GM23338 (cell line): ENCODE results near the gene PHACTR2. TPM values are rescaled to one million over a fixed set of nuclear protein-coding genes. Genes with fewer than 3 reads are reported as not detected.

Source experiments
- ATAC-seq: fragments of 200-7000 bp; cut with Tn5 transposase; 3 replicates; pipeline ENCODE4 v1.9.1; 2020
- DNase-seq: peaks from one replicate; pipeline ENCODE4 v3.0.0-alpha.2; 2015; ENCODE audit warnings: low spot score
- H2AFZ ChIP-seq: fragments of 200-600 bp; sonication (generic); 2 replicates; pipeline ENCODE4 v1.8.0; 2016; ENCODE audit warnings: antibody characterized with exemption, mild to moderate bottlenecking, moderate library complexity
- H3F3A ChIP-seq: fragments of 200-600 bp; sonication (generic); replicated peaks from 2 replicates; pipeline ENCODE4 v1.8.0; 2017; ENCODE audit warnings: antibody characterized with exemption, mixed run types, low read depth
- H3K27ac ChIP-seq: fragments of 200-600 bp; sonication (generic); 2 replicates; pipeline ENCODE4 v1.6.1; 2016; ENCODE audit warnings: low read depth
- H3K27me3 ChIP-seq: fragments of 200-600 bp; sonication (generic); 2 replicates; pipeline ENCODE4 v1.8.0; 2016; ENCODE audit warnings: mild to moderate bottlenecking, mixed run types, moderate library complexity; ENCODE audit not compliant: insufficient read depth
- H3K36me3 ChIP-seq: fragments of 200-600 bp; sonication (generic); 2 replicates; pipeline ENCODE4 v1.8.0; 2016; ENCODE audit warnings: mild to moderate bottlenecking; ENCODE audit not compliant: insufficient read depth
- H3K4me1 ChIP-seq: fragments of 200-600 bp; sonication (generic); 2 replicates; pipeline ENCODE4 v1.8.0; 2016; ENCODE audit warnings: mild to moderate bottlenecking, moderate library complexity; ENCODE audit not compliant: insufficient read depth
- H3K4me2 ChIP-seq: fragments of 200-600 bp; sonication (generic); 2 replicates; pipeline ENCODE4 v1.7.1; 2017; ENCODE audit warnings: mixed run types
- H3K4me3 ChIP-seq: fragments of 200-600 bp; sonication (generic); 2 replicates; pipeline ENCODE4 v1.6.1; 2016; ENCODE audit warnings: mixed run types
- H3K79me2 ChIP-seq: fragments of 200-600 bp; sonication (generic); replicated peaks from 2 replicates; pipeline ENCODE4 v1.8.0; 2017; ENCODE audit warnings: mild to moderate bottlenecking; ENCODE audit not compliant: insufficient read depth
- H3K9me2 ChIP-seq: fragments of 200-600 bp; sonication (generic); 2 replicates; pipeline ENCODE4 v1.8.0; 2017; ENCODE audit not compliant: insufficient read depth
- H4K20me1 ChIP-seq: fragments of 200-600 bp; sonication (generic); replicated peaks from 2 replicates; pipeline ENCODE4 v1.8.0; 2017; ENCODE audit warnings: mild to moderate bottlenecking; ENCODE audit not compliant: insufficient read depth
- H3K27ac Mint-ChIP-seq: 2 replicates; pipeline ENCODE4 v1.8.0; 2020; ENCODE audit warnings: inconsistent platforms, mild to moderate bottlenecking, moderate library complexity, mixed read lengths
- H3K27me3 Mint-ChIP-seq: 3 replicates; pipeline ENCODE4 v1.8.0; 2022; ENCODE audit warnings: low read depth, mild to moderate bottlenecking, moderate library complexity, mixed read lengths, inconsistent platforms; ENCODE audit not compliant: insufficient read depth, poor library complexity
- H3K36me3 Mint-ChIP-seq: 3 replicates; pipeline ENCODE4 v1.8.0; 2021; ENCODE audit warnings: low read depth, mild to moderate bottlenecking, inconsistent platforms, moderate library complexity, mixed read lengths
- H3K4me1 Mint-ChIP-seq: 3 replicates; pipeline ENCODE4 v1.8.0; 2020; ENCODE audit warnings: mild to moderate bottlenecking, inconsistent platforms, mixed read lengths
- H3K4me3 Mint-ChIP-seq: 3 replicates; pipeline ENCODE4 v1.8.0; 2021; ENCODE audit warnings: moderate library complexity, mild to moderate bottlenecking, inconsistent platforms, mixed read lengths
- H3K9me3 Mint-ChIP-seq: 3 replicates; pipeline ENCODE4 v1.8.0; 2020; ENCODE audit warnings: moderate library complexity, mild to moderate bottlenecking, inconsistent platforms, mixed read lengths
- EZH2 ChIP-seq: fragments of 200-600 bp; sonication (generic); IDR thresholded peaks from one replicate; pipeline ENCODE4 v1.8.0; 2017; ENCODE audit warnings: antibody characterized with exemption, mild to moderate bottlenecking, low read depth; ENCODE audit not compliant: unreplicated experiment
- EZH2phosphoT487 ChIP-seq: fragments of 200-600 bp; sonication (generic); IDR thresholded peaks from one replicate; pipeline ENCODE4 v1.8.1; 2018; ENCODE audit warnings: antibody characterized with exemption; ENCODE audit not compliant: unreplicated experiment
- JUNB ChIP-seq: IDR thresholded peaks from one replicate; pipeline ENCODE4 v1.6.1; 2016; ENCODE audit warnings: antibody characterized with exemption; ENCODE audit not compliant: unreplicated experiment
- NANOG ChIP-seq: IDR thresholded peaks from 2 replicates; pipeline ENCODE4 v1.6.1; 2016; ENCODE audit warnings: antibody characterized with exemption, borderline replicate concordance
- STAT1 ChIP-seq: IDR thresholded peaks from one replicate; pipeline ENCODE4 v1.6.1; 2016; ENCODE audit warnings: antibody characterized with exemption; ENCODE audit not compliant: unreplicated experiment
- ZNF331 ChIP-seq: fragments of 250-450 bp; sonication (Bioruptor Pico); IDR thresholded peaks from 2 replicates; pipeline ENCODE4 v1.5.0; 2020; ENCODE audit warnings: low read depth, mild to moderate bottlenecking, moderate library complexity
- polyA plus RNA-seq: library from polyadenylated mRNA; unstranded; fragments of >200 nt; fragmentation: Nextera tagmentation; extraction: Ambion mirVana; gene quantifications from 2 replicates; pipeline ENCODE4 v1.2.1, GENCODE V29; 2016
- total RNA-seq: library from RNA; depleted of rRNA; stranded (reverse); fragments of >200 nt; shearing (Covaris generic); gene quantifications from 2 replicates; pipeline ENCODE4 v1.2.3, GENCODE V29; 2014
- TF ChIP-seq, protein P1 (sequence below): fragments of 250-450 bp; sonication (Bioruptor Pico); IDR thresholded peaks from 2 replicates; pipeline ENCODE4 v1.5.0; 2020; ENCODE audit warnings: mild to moderate bottlenecking, moderate library complexity
- TF ChIP-seq, protein P2 (sequence below), 2 experiments: fragments of 200-600 bp in 1 of 2; sonication (generic) in 1 of 2; conservative IDR thresholded peaks; 2 replicates each; pipeline versions ENCODE4 v1.5.1 to v1.6.1; 2016 to 2017; ENCODE audit warnings: antibody characterized with exemption in 2 of 2, low read depth in 2 of 2, mild to moderate bottlenecking in 2 of 2, moderate library complexity in 1 of 2
- TF ChIP-seq, protein P3 (sequence below): IDR thresholded peaks from one replicate; pipeline ENCODE4 v1.6.1; 2018; ENCODE audit warnings: antibody characterized with exemption; ENCODE audit not compliant: unreplicated experiment

The PHACTR2 gene
- total and polyA plus RNA-seq, 2 experiments from 2014 or later, result 67.7 to 105 TPM

DNA sequence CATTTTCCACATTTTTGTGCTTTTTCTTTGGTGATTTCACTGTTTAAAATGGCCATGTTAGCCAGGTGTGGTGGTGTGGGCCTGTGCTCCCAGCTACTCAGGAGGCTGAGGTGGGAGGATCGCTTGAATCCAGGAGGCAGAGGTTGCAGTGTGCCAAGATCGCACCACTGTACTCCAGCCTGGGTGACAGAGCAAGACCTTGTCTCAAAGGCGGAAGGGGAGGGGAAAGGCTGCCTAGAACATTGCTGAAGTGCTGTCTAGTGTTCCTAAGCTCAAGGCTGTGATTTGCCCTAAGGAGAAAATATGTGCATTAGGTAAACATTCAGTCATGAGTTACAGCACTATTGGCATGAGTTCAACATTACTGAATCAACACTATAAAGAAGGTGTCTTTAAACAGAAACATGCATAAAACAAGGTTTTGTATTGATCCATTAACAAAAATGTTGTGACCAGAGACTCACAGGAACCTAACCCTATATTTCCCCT, 200.6 kb downstream of the PHACTR2 start:
- DNase-seq (no peak), ATAC-seq (no peak)
- no peaks in the 10 kb centered on the region for H4K20me1 ChIP-seq
- no peaks in the 10 kb centered on the region for H3K36me3 ChIP-seq
- H3K27me3 ChIP-seq, result no peaks in the 10 kb centered on the region
- no peak overlapping the region for H3K4me3 ChIP-seq
- H3K27ac ChIP-seq, result no peak overlapping the region
- peaks cover 5% of the 10 kb centered on the region for H3K9me2 ChIP-seq
- TF ChIP-seq, protein P1, sequence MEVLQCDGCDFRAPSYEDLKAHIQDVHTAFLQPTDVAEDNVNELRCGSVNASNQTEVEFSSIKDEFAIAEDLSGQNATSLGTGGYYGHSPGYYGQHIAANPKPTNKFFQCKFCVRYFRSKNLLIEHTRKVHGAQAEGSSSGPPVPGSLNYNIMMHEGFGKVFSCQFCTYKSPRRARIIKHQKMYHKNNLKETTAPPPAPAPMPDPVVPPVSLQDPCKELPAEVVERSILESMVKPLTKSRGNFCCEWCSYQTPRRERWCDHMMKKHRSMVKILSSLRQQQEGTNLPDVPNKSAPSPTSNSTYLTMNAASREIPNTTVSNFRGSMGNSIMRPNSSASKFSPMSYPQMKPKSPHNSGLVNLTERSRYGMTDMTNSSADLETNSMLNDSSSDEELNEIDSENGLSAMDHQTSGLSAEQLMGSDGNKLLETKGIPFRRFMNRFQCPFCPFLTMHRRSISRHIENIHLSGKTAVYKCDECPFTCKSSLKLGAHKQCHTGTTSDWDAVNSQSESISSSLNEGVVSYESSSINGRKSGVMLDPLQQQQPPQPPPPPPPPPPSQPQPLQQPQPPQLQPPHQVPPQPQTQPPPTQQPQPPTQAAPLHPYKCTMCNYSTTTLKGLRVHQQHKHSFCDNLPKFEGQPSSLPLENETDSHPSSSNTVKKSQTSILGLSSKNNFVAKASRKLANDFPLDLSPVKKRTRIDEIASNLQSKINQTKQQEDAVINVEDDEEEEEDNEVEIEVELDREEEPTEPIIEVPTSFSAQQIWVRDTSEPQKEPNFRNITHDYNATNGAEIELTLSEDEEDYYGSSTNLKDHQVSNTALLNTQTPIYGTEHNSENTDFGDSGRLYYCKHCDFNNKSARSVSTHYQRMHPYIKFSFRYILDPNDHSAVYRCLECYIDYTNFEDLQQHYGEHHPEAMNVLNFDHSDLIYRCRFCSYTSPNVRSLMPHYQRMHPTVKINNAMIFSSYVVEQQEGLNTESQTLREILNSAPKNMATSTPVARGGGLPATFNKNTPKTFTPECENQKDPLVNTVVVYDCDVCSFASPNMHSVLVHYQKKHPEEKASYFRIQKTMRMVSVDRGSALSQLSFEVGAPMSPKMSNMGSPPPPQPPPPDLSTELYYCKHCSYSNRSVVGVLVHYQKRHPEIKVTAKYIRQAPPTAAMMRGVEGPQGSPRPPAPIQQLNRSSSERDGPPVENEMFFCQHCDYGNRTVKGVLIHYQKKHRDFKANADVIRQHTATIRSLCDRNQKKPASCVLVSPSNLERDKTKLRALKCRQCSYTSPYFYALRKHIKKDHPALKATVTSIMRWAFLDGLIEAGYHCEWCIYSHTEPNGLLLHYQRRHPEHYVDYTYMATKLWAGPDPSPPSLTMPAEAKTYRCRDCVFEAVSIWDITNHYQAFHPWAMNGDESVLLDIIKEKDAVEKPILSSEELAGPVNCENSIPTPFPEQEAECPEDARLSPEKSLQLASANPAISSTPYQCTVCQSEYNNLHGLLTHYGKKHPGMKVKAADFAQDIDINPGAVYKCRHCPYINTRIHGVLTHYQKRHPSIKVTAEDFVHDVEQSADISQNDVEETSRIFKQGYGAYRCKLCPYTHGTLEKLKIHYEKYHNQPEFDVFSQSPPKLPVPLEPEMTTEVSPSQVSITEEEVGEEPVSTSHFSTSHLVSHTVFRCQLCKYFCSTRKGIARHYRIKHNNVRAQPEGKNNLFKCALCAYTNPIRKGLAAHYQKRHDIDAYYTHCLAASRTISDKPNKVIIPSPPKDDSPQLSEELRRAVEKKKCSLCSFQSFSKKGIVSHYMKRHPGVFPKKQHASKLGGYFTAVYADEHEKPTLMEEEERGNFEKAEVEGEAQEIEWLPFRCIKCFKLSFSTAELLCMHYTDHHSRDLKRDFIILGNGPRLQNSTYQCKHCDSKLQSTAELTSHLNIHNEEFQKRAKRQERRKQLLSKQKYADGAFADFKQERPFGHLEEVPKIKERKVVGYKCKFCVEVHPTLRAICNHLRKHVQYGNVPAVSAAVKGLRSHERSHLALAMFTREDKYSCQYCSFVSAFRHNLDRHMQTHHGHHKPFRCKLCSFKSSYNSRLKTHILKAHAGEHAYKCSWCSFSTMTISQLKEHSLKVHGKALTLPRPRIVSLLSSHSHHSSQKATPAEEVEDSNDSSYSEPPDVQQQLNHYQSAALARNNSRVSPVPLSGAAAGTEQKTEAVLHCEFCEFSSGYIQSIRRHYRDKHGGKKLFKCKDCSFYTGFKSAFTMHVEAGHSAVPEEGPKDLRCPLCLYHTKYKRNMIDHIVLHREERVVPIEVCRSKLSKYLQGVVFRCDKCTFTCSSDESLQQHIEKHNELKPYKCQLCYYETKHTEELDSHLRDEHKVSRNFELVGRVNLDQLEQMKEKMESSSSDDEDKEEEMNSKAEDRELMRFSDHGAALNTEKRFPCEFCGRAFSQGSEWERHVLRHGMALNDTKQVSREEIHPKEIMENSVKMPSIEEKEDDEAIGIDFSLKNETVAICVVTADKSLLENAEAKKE (CRISPR knock-in tag), result no peak
- TF ChIP-seq EZH2phosphoT487, result no peak
- Mint-ChIP-seq H3K4me3 (no peak overlapping the region), H3K27ac (no peak overlapping the region), H3K4me1 (no peaks in the 10 kb centered on the region), H3K27me3 (peaks cover 3% of the 10 kb centered on the region), H3K9me3 (peaks cover 22% of the 10 kb centered on the region), H3K36me3 (peaks cover 12% of the 10 kb centered on the region)
- no peak overlapping the region for H2AFZ ChIP-seq
- H3K4me1 ChIP-seq, result no peaks in the 10 kb centered on the region
- H3K79me2 ChIP-seq, result no peaks in the 10 kb centered on the region
- no peak overlapping the region for H3K4me2 ChIP-seq
- no peaks in the 10 kb centered on the region for H3F3A ChIP-seq

DNA sequence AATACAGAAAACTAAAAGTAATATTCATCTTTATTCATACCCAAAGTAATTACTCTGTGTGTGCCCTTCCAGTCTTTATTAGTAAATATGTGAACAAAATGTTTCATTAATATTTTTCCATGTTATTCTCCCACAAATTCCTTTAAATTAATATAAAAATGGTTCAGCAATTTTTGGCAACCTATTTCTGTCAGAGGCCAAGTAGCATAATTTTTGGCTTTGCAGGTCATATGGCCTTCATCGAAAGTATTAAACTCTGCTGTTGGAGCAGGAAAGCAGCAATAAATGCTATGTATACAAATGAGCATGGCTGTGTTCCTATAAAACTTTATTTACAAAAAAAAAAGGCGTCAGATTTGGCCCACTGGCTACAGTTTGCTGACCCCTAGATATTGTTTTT, 202.6 kb downstream of the PHACTR2 start:
- Mint-ChIP-seq H3K4me3 (no peak overlapping the region), H3K27me3 (no peaks in the 10 kb centered on the region)
- H3F3A ChIP-seq, result no peaks in the 10 kb centered on the region

More for the DNA sequence above, 202.6 kb downstream of the PHACTR2 start:
- Mint-ChIP-seq H3K4me1 (no peaks in the 10 kb centered on the region), H3K9me3 (peaks cover 12% of the 10 kb centered on the region), H3K27ac (no peak overlapping the region), H3K36me3 (peaks cover 3% of the 10 kb centered on the region)
- no peak overlapping the region for H2AFZ ChIP-seq
- H3K4me3 ChIP-seq, result no peak overlapping the region
- no peaks in the 10 kb centered on the region for H3K27me3 ChIP-seq
- no peaks in the 10 kb centered on the region for H3K36me3 ChIP-seq
- H3K9me2 ChIP-seq, result peaks cover 5% of the 10 kb centered on the region; the same call in 1 of the 2 replicates
- DNase-seq, result no peak
- H3K4me2 ChIP-seq, result no peak overlapping the region
- no peak overlapping the region for H3K27ac ChIP-seq
- no peaks in the 10 kb centered on the region for H4K20me1 ChIP-seq
- H3K4me1 ChIP-seq, result no peaks in the 10 kb centered on the region
- no peaks in the 10 kb centered on the region for H3K79me2 ChIP-seq
- TF ChIP-seq, protein P2, sequence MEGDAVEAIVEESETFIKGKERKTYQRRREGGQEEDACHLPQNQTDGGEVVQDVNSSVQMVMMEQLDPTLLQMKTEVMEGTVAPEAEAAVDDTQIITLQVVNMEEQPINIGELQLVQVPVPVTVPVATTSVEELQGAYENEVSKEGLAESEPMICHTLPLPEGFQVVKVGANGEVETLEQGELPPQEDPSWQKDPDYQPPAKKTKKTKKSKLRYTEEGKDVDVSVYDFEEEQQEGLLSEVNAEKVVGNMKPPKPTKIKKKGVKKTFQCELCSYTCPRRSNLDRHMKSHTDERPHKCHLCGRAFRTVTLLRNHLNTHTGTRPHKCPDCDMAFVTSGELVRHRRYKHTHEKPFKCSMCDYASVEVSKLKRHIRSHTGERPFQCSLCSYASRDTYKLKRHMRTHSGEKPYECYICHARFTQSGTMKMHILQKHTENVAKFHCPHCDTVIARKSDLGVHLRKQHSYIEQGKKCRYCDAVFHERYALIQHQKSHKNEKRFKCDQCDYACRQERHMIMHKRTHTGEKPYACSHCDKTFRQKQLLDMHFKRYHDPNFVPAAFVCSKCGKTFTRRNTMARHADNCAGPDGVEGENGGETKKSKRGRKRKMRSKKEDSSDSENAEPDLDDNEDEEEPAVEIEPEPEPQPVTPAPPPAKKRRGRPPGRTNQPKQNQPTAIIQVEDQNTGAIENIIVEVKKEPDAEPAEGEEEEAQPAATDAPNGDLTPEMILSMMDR (conservative IDR thresholded peaks at IDR 0.05; ENCODE audit: low read depth in 2 of 2), result no peak
- TF ChIP-seq JUNB, result no peak
- TF ChIP-seq, protein P3, sequence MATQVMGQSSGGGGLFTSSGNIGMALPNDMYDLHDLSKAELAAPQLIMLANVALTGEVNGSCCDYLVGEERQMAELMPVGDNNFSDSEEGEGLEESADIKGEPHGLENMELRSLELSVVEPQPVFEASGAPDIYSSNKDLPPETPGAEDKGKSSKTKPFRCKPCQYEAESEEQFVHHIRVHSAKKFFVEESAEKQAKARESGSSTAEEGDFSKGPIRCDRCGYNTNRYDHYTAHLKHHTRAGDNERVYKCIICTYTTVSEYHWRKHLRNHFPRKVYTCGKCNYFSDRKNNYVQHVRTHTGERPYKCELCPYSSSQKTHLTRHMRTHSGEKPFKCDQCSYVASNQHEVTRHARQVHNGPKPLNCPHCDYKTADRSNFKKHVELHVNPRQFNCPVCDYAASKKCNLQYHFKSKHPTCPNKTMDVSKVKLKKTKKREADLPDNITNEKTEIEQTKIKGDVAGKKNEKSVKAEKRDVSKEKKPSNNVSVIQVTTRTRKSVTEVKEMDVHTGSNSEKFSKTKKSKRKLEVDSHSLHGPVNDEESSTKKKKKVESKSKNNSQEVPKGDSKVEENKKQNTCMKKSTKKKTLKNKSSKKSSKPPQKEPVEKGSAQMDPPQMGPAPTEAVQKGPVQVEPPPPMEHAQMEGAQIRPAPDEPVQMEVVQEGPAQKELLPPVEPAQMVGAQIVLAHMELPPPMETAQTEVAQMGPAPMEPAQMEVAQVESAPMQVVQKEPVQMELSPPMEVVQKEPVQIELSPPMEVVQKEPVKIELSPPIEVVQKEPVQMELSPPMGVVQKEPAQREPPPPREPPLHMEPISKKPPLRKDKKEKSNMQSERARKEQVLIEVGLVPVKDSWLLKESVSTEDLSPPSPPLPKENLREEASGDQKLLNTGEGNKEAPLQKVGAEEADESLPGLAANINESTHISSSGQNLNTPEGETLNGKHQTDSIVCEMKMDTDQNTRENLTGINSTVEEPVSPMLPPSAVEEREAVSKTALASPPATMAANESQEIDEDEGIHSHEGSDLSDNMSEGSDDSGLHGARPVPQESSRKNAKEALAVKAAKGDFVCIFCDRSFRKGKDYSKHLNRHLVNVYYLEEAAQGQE, result no peak
- no peak for TF ChIP-seq STAT1
- TF ChIP-seq NANOG, result no peak
- no peak for TF ChIP-seq EZH2
- TF ChIP-seq EZH2phosphoT487, result no peak
- TF ChIP-seq ZNF331 (CRISPR knock-in tag), result no peak
- ATAC-seq, result no peak
